Endodermal cell (in vitro differentiated cells): ENCODE measurements around the gene PPP1CA. TPM values are rescaled to one million over a fixed set of nuclear protein-coding genes. Genes with fewer than 3 reads are reported as not detected.

ENCODE experiments used
- DNase-seq: peaks from one replicate; pipeline ENCODE4 v3.0.0-alpha.2; 2017
- H3K27ac ChIP-seq: 2 replicates; pipeline ENCODE4 v1.5.1; 2013; ENCODE audit warnings: mild to moderate bottlenecking, low read depth, low read length, moderate library complexity
- H3K27me3 ChIP-seq: 2 replicates; pipeline ENCODE4 v1.6.1; 2013; ENCODE audit warnings: mild to moderate bottlenecking, low read length, moderate library complexity; ENCODE audit not compliant: insufficient read depth, control insufficient read depth, poor library complexity, severe bottlenecking
- H3K36me3 ChIP-seq: 2 replicates; pipeline ENCODE4 v1.7.0; 2013; ENCODE audit warnings: mild to moderate bottlenecking, low read length, moderate library complexity; ENCODE audit not compliant: control insufficient read depth, insufficient read depth
- H3K4me1 ChIP-seq: one replicate; pipeline ENCODE4 v1.7.0; 2013; ENCODE audit warnings: low read length; ENCODE audit not compliant: control insufficient read depth, insufficient read depth
- H3K4me3 ChIP-seq: 2 replicates; pipeline ENCODE4 v1.5.1; 2013; ENCODE audit warnings: mild to moderate bottlenecking, low read length, moderate library complexity
- H3K9ac ChIP-seq: 2 replicates; pipeline ENCODE4 v1.6.1; 2013; ENCODE audit warnings: mild to moderate bottlenecking, low read length, moderate library complexity; ENCODE audit not compliant: poor library complexity, severe bottlenecking; ENCODE audit errors: extremely low read depth
- H3K9me3 ChIP-seq: 2 replicates; pipeline ENCODE4 v1.6.1; 2013; ENCODE audit warnings: mild to moderate bottlenecking, low read length, moderate library complexity; ENCODE audit not compliant: control insufficient read depth
- H3K27ac Mint-ChIP-seq: 2 replicates; pipeline ENCODE4 v1.8.0; 2020; ENCODE audit warnings: mixed read lengths
- H3K27me3 Mint-ChIP-seq: 2 replicates; pipeline ENCODE4 v1.8.0; 2021; ENCODE audit warnings: mild to moderate bottlenecking, mixed read lengths; ENCODE audit not compliant: insufficient read depth
- H3K36me3 Mint-ChIP-seq: 2 replicates; pipeline ENCODE4 v1.8.0; 2020; ENCODE audit warnings: low read depth, mixed read lengths
- H3K4me1 Mint-ChIP-seq: 2 replicates; pipeline ENCODE4 v1.8.0; 2020; ENCODE audit warnings: mixed read lengths
- H3K4me3 Mint-ChIP-seq: 2 replicates; pipeline ENCODE4 v1.8.0; 2020; ENCODE audit warnings: mild to moderate bottlenecking, moderate library complexity, mixed read lengths
- H3K9me3 Mint-ChIP-seq: 2 replicates; pipeline ENCODE4 v1.8.0; 2020; ENCODE audit warnings: mild to moderate bottlenecking, mixed read lengths
- CTCF ChIP-seq: fragments of 200-600 bp; sonication (generic); conservative IDR thresholded peaks from 2 replicates; pipeline ENCODE4 v1.5.0; 2021; ENCODE audit warnings: antibody characterized with exemption, mild to moderate bottlenecking
- WGBS, 2 experiments: methylation state at CpG; one replicate each; pipeline versions ENCODE4 v1.1.5 to v1.1.7; 2013; ENCODE audit warnings: missing lambda C conversion rate in 2 of 2, mixed read lengths in 1 of 2; ENCODE audit not compliant: insufficient coverage in 1 of 2, insufficient read length in 1 of 2; 5-methylcytosine and 5-hydroxymethylcytosine counted together
- total RNA-seq, 2 donors: library from RNA; stranded (reverse); fragmentation: NEBNext Ultra II Directional in 1 of 2; extraction: Animal tissue kit (Norgen Biotek cat#: 25700) in 1 of 2; gene quantifications; 2 replicates in 1 of 2; 3 replicates in 1 of 2; pipeline ENCODE4 v1.2.1, GENCODE V29; 2021

PPP1CA gene
- total RNA-seq, 2 donors from 2014 or later: 182 to 212 TPM

GRCh38 chr11:67393437-67393836, 8.2 kb downstream of the PPP1CA start:
- Mint-ChIP-seq H3K9me3 (no peaks in the 10 kb centered on the region), H3K36me3 (peaks cover 27% of the 10 kb centered on the region), H3K4me3 (peak overlapping the region; percentile 80), H3K4me1 (peaks cover 18% of the 10 kb centered on the region), H3K27me3 (no peaks in the 10 kb centered on the region), H3K27ac (no peak overlapping the region)
- no peak for TF ChIP-seq CTCF
- 93 to 98% methylated on average over 18 of the region's 18 CpGs for WGBS, 2 experiments
- Histone ChIP-seq H3K4me1 (no peaks in the 10 kb centered on the region), H3K4me3 (no peak overlapping the region), H3K9me3 (no peaks in the 10 kb centered on the region), H3K36me3 (peaks cover 24% of the 10 kb centered on the region), H3K9ac (no peak overlapping the region), H3K27ac (no peak overlapping the region), H3K27me3 (no peaks in the 10 kb centered on the region)
- DNase-seq: no peak

- TF ChIP-seq CTCF: no peak
- H3K36me3 ChIP-seq: peaks cover 12% of the 10 kb centered on the region
- peak overlapping the region; percentile 99 for H3K4me3 ChIP-seq
- Mint-ChIP-seq H3K4me3 (peak overlapping the region; percentile 80), H3K9me3 (no peaks in the 10 kb centered on the region), H3K27ac (peak overlapping the region; percentile 85), H3K36me3 (peaks cover 17% of the 10 kb centered on the region), H3K27me3 (no peaks in the 10 kb centered on the region), H3K4me1 (peaks cover 22% of the 10 kb centered on the region)
- H3K9me3 ChIP-seq: no peaks in the 10 kb centered on the region
- H3K4me1 ChIP-seq: no peaks in the 10 kb centered on the region
- WGBS, 2 experiments: 1 to 16% methylated on average over 11 to 31 of the region's 31 CpGs
- peak overlapping the region; percentile 71 for H3K9ac ChIP-seq
- DNase-seq: no peak
- no peak overlapping the region for H3K27ac ChIP-seq
- no peaks in the 10 kb centered on the region for H3K27me3 ChIP-seq
Measured at GRCh38 chr11:67392183-67392715, 9.4 kb downstream of the PPP1CA start.

- no peaks in the 10 kb centered on the region for H3K9me3 Mint-ChIP-seq
- H3K9ac ChIP-seq: peak within 1 kb of the TSS; percentile 91
- no peaks in the 10 kb centered on the region for H3K27me3 Mint-ChIP-seq
- H3K27me3 ChIP-seq: no peaks in the 10 kb centered on the region
- peak within 1 kb of the TSS; percentile 99 for H3K4me3 ChIP-seq
- peak within 1 kb of the TSS; percentile 90 for H3K27ac ChIP-seq
- peaks cover 25% of the 10 kb centered on the region for H3K4me1 Mint-ChIP-seq
- no peak for TF ChIP-seq CTCF
- WGBS, 2 experiments: 0% methylated on average over 38 to 73 of the region's 75 CpGs
- no peaks in the 10 kb centered on the region for H3K4me1 ChIP-seq
- no peaks in the 10 kb centered on the region for H3K9me3 ChIP-seq
- H3K36me3 Mint-ChIP-seq: peaks cover 13% of the 10 kb centered on the region
- DNase-seq: peak; percentile 98
- peak within 1 kb of the TSS; percentile 80 for H3K4me3 Mint-ChIP-seq
- H3K36me3 ChIP-seq: peaks cover 12% of the 10 kb centered on the region
- H3K27ac Mint-ChIP-seq: peak within 1 kb of the TSS; percentile 94
Measured at GRCh38 chr11:67391304-67392182, 10.1 kb downstream of the PPP1CA start, which contains the start of gene RAD9A. Gene RAD9A, plus strand, starts transcription at chr11:67391986. Its CDS starts 59 bp downstream, at chr11:67392045.
